ENCODE measurements around the gene CALHM4.
A peak's percentile ranks its signal among the peaks of the same experiment; 100 is the strongest.

Gene CALHM4

DNA sequence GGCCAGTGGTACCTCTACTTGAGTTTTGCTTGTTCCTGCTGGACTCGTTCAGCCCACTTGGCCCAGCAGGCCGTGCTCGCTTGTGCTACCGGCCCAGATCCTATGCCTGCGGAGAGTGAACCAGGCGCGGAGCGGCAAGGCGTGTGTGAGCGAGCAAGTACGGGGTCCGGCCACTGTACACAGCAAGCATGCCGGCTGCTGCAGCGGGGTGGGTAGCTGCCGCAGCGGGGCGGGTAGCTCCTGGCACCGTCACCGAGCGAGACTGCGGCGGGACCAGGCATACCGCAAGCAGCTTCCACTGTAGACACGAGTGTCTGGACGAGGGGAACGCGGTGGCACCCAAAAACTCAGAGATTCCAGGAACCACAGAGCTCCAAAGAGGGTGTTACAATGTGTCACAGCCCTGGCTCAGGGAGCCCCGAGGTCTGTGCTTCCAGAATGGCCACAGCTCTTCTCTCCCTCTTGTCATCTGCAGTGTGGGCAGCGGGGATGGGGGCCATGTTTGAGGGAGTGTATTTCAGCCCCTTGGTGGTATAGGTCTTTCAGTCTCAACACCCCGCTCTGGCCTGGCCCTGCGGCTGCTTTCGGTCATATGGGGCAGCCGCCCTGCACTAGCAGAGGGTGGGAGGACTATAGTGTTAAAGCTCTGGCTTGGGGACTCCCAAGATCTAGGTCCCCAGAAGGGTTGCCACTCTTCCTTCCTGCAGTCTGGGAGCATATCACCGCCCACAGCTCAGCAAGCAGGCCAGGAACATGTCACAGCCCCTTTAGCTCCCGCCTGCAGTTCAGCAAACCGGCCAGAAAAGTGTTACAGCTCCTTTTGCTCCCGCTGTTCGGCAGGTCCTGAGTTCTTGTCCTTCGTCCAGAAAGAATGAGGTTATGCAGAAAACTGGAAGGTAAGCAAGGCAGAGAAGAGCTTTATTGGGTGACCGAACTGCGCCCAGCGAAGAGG is 11.6 kb downstream of the CALHM4 start:
- Histone ChIP-seq H3K36me3 (ENCODE audit: low read depth) (no peaks in the 10 kb centered on the region), H3K4me1 (ENCODE audit: insufficient read depth, poor library complexity, severe bottlenecking) (peaks cover 13% of the 10 kb centered on the region), H3K9me3 (ENCODE audit: severe bottlenecking) (no peaks in the 10 kb centered on the region), H3K27ac (ENCODE audit: poor library complexity, severe bottlenecking) (no peak overlapping the region), H3K4me3 (ENCODE audit: severe bottlenecking) (no peak overlapping the region), H3K27me3 (ENCODE audit: insufficient read depth, poor library complexity, severe bottlenecking) (no peaks in the 10 kb centered on the region)
- DNase-seq (ENCODE audit: low spot score) (peak; percentile 51), ATAC-seq (ENCODE audit: low read depth) (no peak)
- TF ChIP-seq CTCF (IDR thresholded peaks at IDR 0.05; ENCODE audit: poor library complexity, severe bottlenecking) = no peak

DNA sequence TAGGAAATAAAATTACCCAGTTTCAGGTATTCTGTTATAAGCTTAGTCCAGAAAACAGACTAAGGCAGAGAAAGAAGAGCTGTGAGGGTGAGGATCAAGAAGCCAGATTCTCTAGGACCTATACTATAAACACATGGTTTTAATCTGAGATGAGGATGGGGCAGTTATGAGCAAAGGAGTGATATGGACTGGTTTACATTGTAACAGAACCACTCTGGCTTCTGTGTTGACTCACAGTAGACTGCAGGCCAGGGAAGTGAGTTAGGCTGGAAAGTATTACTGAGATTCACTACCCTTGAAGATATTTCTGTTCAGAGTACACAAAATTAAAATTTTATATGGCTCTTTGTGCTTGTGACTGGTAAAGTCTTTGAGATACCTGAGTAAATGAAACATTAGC is 14.6 kb downstream of the CALHM4 start:
- no peaks in the 10 kb centered on the region for H3K9me3 ChIP-seq (ENCODE audit: severe bottlenecking)
- H3K4me3 ChIP-seq (ENCODE audit: severe bottlenecking) = no peak overlapping the region
- H3K27me3 ChIP-seq (ENCODE audit: insufficient read depth, poor library complexity, severe bottlenecking) = no peaks in the 10 kb centered on the region
- DNase-seq (ENCODE audit: low spot score) (no peak), ATAC-seq (ENCODE audit: low read depth) (no peak)
- peaks cover 12% of the 10 kb centered on the region for H3K4me1 ChIP-seq (ENCODE audit: insufficient read depth, poor library complexity, severe bottlenecking)
- no peaks in the 10 kb centered on the region for H3K36me3 ChIP-seq (ENCODE audit: low read depth)
- TF ChIP-seq CTCF (IDR thresholded peaks at IDR 0.05; ENCODE audit: poor library complexity, severe bottlenecking) = no peak
- no peak overlapping the region for H3K27ac ChIP-seq (ENCODE audit: poor library complexity, severe bottlenecking)

DNA sequence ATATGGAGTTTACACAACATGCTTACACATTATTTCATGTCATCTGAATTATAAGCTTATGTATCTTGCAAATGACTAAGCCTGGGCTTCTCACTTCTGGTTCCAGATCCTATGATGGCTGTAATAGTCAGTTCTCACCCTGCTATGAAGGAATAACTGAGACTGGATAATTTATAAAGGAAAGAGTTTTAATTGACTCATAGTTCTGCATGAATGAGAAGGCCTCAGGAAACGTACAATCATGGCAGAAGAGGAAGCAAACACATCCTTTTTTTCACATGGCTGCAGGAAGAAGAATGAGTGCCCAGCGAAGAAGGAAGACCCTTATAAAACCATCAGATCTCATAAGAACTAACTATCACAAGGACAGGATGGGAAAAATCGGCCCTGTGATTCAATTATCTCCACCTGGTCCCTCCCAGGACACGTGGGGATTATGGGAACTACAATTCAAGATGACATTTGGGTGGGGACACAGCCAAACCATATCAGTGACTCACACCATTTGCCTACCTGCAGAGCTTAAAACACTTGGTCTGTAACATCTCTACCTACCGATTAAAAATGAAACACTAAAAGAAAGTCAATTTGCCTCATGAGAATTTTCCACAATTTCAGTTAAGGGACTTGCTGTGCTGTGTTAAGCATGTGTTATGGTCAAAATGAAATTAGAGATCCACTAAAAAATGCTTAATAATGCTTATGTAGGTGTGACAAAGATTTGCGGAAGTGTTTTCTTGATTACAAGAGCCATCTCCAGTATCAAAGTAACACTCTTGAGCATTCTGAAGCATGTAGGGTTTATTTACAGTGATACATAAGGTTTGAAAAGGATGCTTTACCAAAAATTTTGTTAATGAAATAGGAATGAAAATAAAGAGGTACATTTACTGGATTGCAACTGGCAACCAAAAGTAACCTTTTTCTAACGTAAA is 15.5 kb downstream of the CALHM4 start:
- DNase-seq (ENCODE audit: low spot score) = no peak
- Histone ChIP-seq H3K4me3 (ENCODE audit: severe bottlenecking) (no peak overlapping the region), H3K27ac (ENCODE audit: poor library complexity, severe bottlenecking) (no peak overlapping the region), H3K9me3 (ENCODE audit: severe bottlenecking) (no peaks in the 10 kb centered on the region), H3K27me3 (ENCODE audit: insufficient read depth, poor library complexity, severe bottlenecking) (no peaks in the 10 kb centered on the region), H3K36me3 (ENCODE audit: low read depth) (peaks cover 5% of the 10 kb centered on the region), H3K4me1 (ENCODE audit: insufficient read depth, poor library complexity, severe bottlenecking) (peaks cover 14% of the 10 kb centered on the region)
- ATAC-seq (ENCODE audit: low read depth) = no peak
- no peak for TF ChIP-seq CTCF (IDR thresholded peaks at IDR 0.05; ENCODE audit: poor library complexity, severe bottlenecking)

DNA sequence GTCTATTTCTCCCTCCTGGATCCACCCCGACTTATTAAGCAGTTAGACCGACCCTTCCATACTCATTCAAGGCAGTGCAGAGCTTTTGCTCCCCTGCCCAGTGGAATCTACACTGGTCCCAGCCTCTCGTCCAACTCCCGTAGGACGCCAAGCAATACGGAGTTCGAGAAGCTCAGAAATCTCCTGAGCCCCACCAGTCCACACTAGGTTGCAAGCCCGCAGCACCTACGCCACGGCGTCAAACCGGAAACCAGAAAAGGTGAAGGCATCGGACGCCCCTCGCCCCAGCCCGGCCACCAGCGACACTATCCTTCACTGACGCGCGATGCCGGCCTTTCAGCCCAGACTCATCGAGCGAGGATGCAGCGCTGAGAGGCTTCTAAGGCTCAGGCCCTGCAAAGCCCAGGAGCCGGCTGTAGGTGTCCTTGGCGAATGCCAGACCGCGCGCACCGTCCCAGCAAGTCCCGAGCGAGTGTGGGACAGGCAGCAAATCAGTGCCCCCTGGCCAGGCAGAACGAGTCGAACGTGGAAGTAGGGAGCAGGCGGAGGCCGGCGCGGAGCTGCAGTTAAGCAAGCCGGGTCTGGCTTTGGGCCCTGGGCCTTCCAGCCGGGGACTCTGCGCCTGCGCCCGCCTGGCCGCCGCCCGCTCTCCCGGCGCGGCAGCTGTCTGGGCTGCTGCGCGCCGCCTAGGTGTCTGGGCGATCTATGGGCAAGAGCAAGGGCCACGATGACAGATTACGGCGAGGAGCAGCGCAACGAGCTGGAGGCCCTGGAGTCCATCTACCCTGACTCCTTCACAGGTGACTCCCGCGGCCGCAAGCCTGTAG is 17.5 kb downstream of the CALHM4 start, which contains the start of gene RWDD1:
TSS of gene RWDD1 (plus strand) at position 649 of the 827 bp plus-strand sequence. CDS start at position 728, 79 bp downstream.
- Histone ChIP-seq H3K4me1 (ENCODE audit: insufficient read depth, poor library complexity, severe bottlenecking) (peaks cover 14% of the 10 kb centered on the region), H3K36me3 (ENCODE audit: low read depth) (peaks cover 22% of the 10 kb centered on the region), H3K27ac (ENCODE audit: poor library complexity, severe bottlenecking) (peak within 1 kb of the TSS; percentile 66), H3K27me3 (ENCODE audit: insufficient read depth, poor library complexity, severe bottlenecking) (no peaks in the 10 kb centered on the region), H3K4me3 (ENCODE audit: severe bottlenecking) (peak within 1 kb of the TSS; percentile 83), H3K9me3 (ENCODE audit: severe bottlenecking) (no peaks in the 10 kb centered on the region)
- peak; percentile 98 for ATAC-seq (ENCODE audit: low read depth)
- DNase-seq (ENCODE audit: low spot score) = peak; percentile 99
- no peak for TF ChIP-seq CTCF (IDR thresholded peaks at IDR 0.05; ENCODE audit: poor library complexity, severe bottlenecking)

Measured in RWPE2 (cell line).